HepG2 (cell line): Measurements from ENCODE around the gene MFSD11. TPM values are rescaled to one million over a fixed set of nuclear protein-coding genes. Genes with fewer than 3 reads are reported as not detected.
"Not testable (repeated sequence)": the region's sequence is repeated elsewhere in the genome, so short reads cannot be mapped to it uniquely, and the experiment has no call there.

ENCODE experiments used
- ATAC-seq: fragments of 200-7000 bp; cut with Tn5 transposase; 3 replicates; pipeline ENCODE4 v1.9.1; 2020; ENCODE audit warnings: mild to moderate bottlenecking, moderate library complexity
- BruUV-seq: library from RNA; stranded (reverse); fragments of 400-500 nt; replicated peaks from 2 replicates; lab custom pipeline; 2021; lab: Mats Ljungman, UMichigan
- CTCF ChIA-PET: fragments of 300-600 bp; formaldehyde crosslinking; extraction: SDS; loops from one replicate; lab custom pipeline; 2021; ENCODE audit warnings: low total read pairs, inconsistent platforms, low intra/inter-chr PET ratio; lab: Yijun Ruan, JAX
- POLR2A ChIA-PET: fragments of 350-600 bp; sonication (Branson Sonifier 250); formaldehyde crosslinking; loops from one replicate; lab custom pipeline; 2020; ENCODE audit warnings: antibody characterized with exemption, inconsistent platforms; lab: Yijun Ruan, JAX
- DNase-seq: peaks from one replicate; pipeline ENCODE4 v3.0.0-alpha.2; 2015; ENCODE audit warnings: low spot score
- FAIRE-seq: peaks from 3 replicates; lab custom pipeline; 2011; peaks lifted over from hg19 to GRCh38; lab: Jason Lieb, UNC
- H2AFZ ChIP-seq: one replicate; pipeline ENCODE4 v1.6.1; 2011; ENCODE audit warnings: low read length, inconsistent platforms
- H3K27ac ChIP-seq: fragments of 300-600 bp; 3 replicates; pipeline ENCODE4 v1.8.0; 2011; ENCODE audit warnings: mixed run types, mild to moderate bottlenecking, mixed read lengths, low read length, inconsistent platforms; ENCODE audit not compliant: insufficient read depth; ENCODE audit errors: extremely low read length
- H3K27me3 ChIP-seq, 2 experiments: fragments of 200-600 bp in 1 of 2; 2 replicates in 1 of 2; 3 replicates in 1 of 2; pipeline versions ENCODE4 v1.6.0 to v1.8.0; 2011; ENCODE audit warnings: low read length in 2 of 2, mild to moderate bottlenecking in 2 of 2, moderate library complexity in 2 of 2, inconsistent platforms in 1 of 2; ENCODE audit not compliant: insufficient read depth in 2 of 2, control insufficient read depth in 1 of 2
- H3K36me3 ChIP-seq, 2 experiments: fragments of 200-600 bp in 1 of 2; replicated peaks in 1 of 2; 2 replicates in 1 of 2; 3 replicates in 1 of 2; pipeline versions ENCODE4 v1.5.1 to v1.8.0; 2011; ENCODE audit warnings: low read length in 2 of 2, inconsistent platforms in 1 of 2; ENCODE audit not compliant: insufficient read depth in 2 of 2, control insufficient read depth in 1 of 2
- H3K4me1 ChIP-seq: 2 replicates; pipeline ENCODE4 v1.5.1; 2012; ENCODE audit warnings: low read length, inconsistent platforms; ENCODE audit not compliant: insufficient read depth
- H3K4me2 ChIP-seq: 2 replicates; pipeline ENCODE4 v1.6.0; 2011; ENCODE audit warnings: low read depth, low read length, inconsistent platforms
- H3K4me3 ChIP-seq, 3 experiments: fragments of 200-600 bp in 1 of 3; sonication (generic), shearing (Covaris generic) in 1 of 3; replicated peaks in 1 of 3; 2 replicates each; pipeline ENCODE4 v1.5.1; 2011 to 2016; ENCODE audit warnings: low read length in 3 of 3, inconsistent platforms in 2 of 3, low read depth in 2 of 3, mild to moderate bottlenecking in 2 of 3, control low read depth in 1 of 3, mixed read lengths in 1 of 3; ENCODE audit not compliant: insufficient read depth in 1 of 3
- H3K79me2 ChIP-seq: one replicate; pipeline ENCODE4 v1.6.1; 2011; ENCODE audit warnings: low read length, inconsistent platforms; ENCODE audit not compliant: insufficient read depth
- H3K9ac ChIP-seq: 2 replicates; pipeline ENCODE4 v1.6.0; 2011; ENCODE audit warnings: mild to moderate bottlenecking, low read depth, low read length, inconsistent platforms; ENCODE audit not compliant: insufficient read depth
- H3K9me3 ChIP-seq: 2 replicates; pipeline ENCODE4 v1.5.1; 2012; ENCODE audit warnings: mild to moderate bottlenecking, low read length
- H4K20me1 ChIP-seq: 2 replicates; pipeline ENCODE4 v1.6.0; 2011; ENCODE audit warnings: inconsistent platforms, mild to moderate bottlenecking, low read length, moderate library complexity; ENCODE audit not compliant: insufficient read depth
- NFYB ChIP-seq: sonication (generic); formaldehyde crosslinking; IDR thresholded peaks from 2 replicates; pipeline ENCODE4 v1.4.0; 2020; ENCODE audit warnings: missing genetic modification reagents
- NFYC ChIP-seq: IDR thresholded peaks from 2 replicates; pipeline ENCODE4 v1.6.1; 2016; ENCODE audit warnings: missing genetic modification reagents, missing compliant biosample characterization
- WGBS: methylation state at CpG from one replicate; pipeline ENCODE4 v1.1.6; 2017; ENCODE audit warnings: low lambda C conversion rate; 5-methylcytosine and 5-hydroxymethylcytosine counted together
- in situ Hi-C: cut with HindIII; loops from 2 replicates; pipeline ENCODE4 v1.10.0; 2017; ENCODE audit warnings: low pct_unique_long_range_greater_than_20kb; ENCODE audit not compliant: extremely low pct_ligation_motif_present
- intact Hi-C: fragments of 100-400 bp; cut with micrococcal nuclease; formaldehyde crosslinking; loops from one replicate; pipeline ENCODE4 v1.10.0; 2022; ENCODE audit not compliant: unreplicated experiment
- polyA plus RNA-seq, 8 experiments: library from polyadenylated mRNA; depleted of rRNA in 3 of 8; stranded (reverse) in 7 of 8; unstranded in 1 of 8; fragments of >200 nt; fragmentation: Illumina TruSeq in 4 of 8; extraction: Trizol in 4 of 8; gene quantifications; 2 replicates each; pipeline versions ENCODE4 v1.2.1 to v1.2.3, GENCODE V29; 2011 to 2016; ENCODE audit warnings: low read depth in 4 of 8, missing spikeins in 1 of 8, mixed read lengths in 1 of 8; ENCODE audit not compliant: insufficient read depth in 1 of 8
- total RNA-seq, 5 experiments: library from RNA; depleted of rRNA; stranded (reverse); fragments of >200 nt; fragmentation: Illumina TruSeq; extraction: Trizol; gene quantifications; 2 replicates each; pipeline ENCODE4 v1.2.3, GENCODE V29; 2016; ENCODE audit warnings: low read depth in 1 of 5

MFSD11 gene
- total and polyA plus RNA-seq, 2 of the 13 experiments (the other 11 are each of a cell fraction or from before 2014, with no cell fraction given), result 26.1 to 36.3 TPM

- H3K79me2 ChIP-seq, H3K9ac ChIP-seq, H3K4me1 ChIP-seq, H4K20me1 ChIP-seq, H3K4me3 ChIP-seq, DNase-seq, ATAC-seq, POLR2A ChIA-PET, in situ Hi-C loops, H3K4me2 ChIP-seq, CTCF ChIA-PET, H3K9me3 ChIP-seq, BruUV-seq, FAIRE-seq, H2AFZ ChIP-seq, intact Hi-C loops, H3K36me3 ChIP-seq, H3K27ac ChIP-seq: not testable (repeated sequence)
- peaks cover 1 to 10% of the 10 kb centered on the region in 2 experiments; a peak in 2 of 5 replicates for H3K27me3 ChIP-seq
- 55% methylated on average over 10 of the region's 32 CpGs for WGBS
Observed at GRCh38 chr17:76806151-76806550, 68.2 kb downstream of the MFSD11 start.

- H3K36me3 ChIP-seq, H3K27ac ChIP-seq, FAIRE-seq, H3K4me3 ChIP-seq, in situ Hi-C loops, CTCF ChIA-PET, H3K4me2 ChIP-seq, H3K79me2 ChIP-seq, H3K9ac ChIP-seq, BruUV-seq, DNase-seq, POLR2A ChIA-PET, H4K20me1 ChIP-seq, intact Hi-C loops, H3K4me1 ChIP-seq, ATAC-seq, H2AFZ ChIP-seq, H3K9me3 ChIP-seq: not testable (repeated sequence)
- H3K27me3 ChIP-seq, result peaks cover 1 to 11% of the 10 kb centered on the region in 2 experiments; a peak in 2 of 5 replicates
- TF ChIP-seq NFYB (CRISPR knock-in tag), result peak; percentile 64
- TF ChIP-seq NFYC (CRISPR knock-in tag), result peak; percentile 58
- WGBS, result 66% methylated on average over 4 of the region's 4 CpGs
Observed at GRCh38 chr17:76806767-76807166, 68.8 kb downstream of the MFSD11 start.
